PC-9 (cell line): Measurements from ENCODE around the gene FABP1. TPM values are rescaled to one million over a fixed set of nuclear protein-coding genes. Genes with fewer than 3 reads are reported as not detected.

Source experiments
- BruUV-seq: library from RNA; stranded (reverse); fragments of 400-500 nt; replicated peaks from 2 replicates; lab custom pipeline; 2021; lab: Mats Ljungman, UMichigan
- CTCF ChIA-PET: fragments of 300-600 bp; sonication (Branson Sonifier 250); formaldehyde crosslinking; loops from one replicate; lab custom pipeline; 2022; ENCODE audit warnings: antibody characterized with exemption; lab: Charles Lee
- POLR2A ChIA-PET: fragments of 300-600 bp; sonication (Branson Sonifier 250); formaldehyde crosslinking; loops from one replicate; lab custom pipeline; 2022; ENCODE audit warnings: antibody characterized with exemption; ENCODE audit not compliant: unreplicated experiment; lab: Charles Lee
- DNase-seq, 2 experiments: peaks; one replicate each; pipeline versions ENCODE4 v3.0.0 to v3.0.0-alpha.2; 2015 to 2022; ENCODE audit warnings: mixed read lengths in 1 of 2
- H2AFZ ChIP-seq: fragments of 200-600 bp; sonication (generic); 2 replicates; pipeline ENCODE4 v1.8.1; 2017; ENCODE audit warnings: antibody characterized with exemption
- H3F3A ChIP-seq: fragments of 200-600 bp; sonication (generic); 2 replicates; pipeline ENCODE4 v1.8.1; 2017; ENCODE audit warnings: antibody characterized with exemption, mild to moderate bottlenecking, low read depth; ENCODE audit not compliant: insufficient read depth
- H3K27ac ChIP-seq: fragments of 200-600 bp; sonication (generic); 2 replicates; pipeline ENCODE4 v1.6.1; 2016; ENCODE audit warnings: mixed run types
- H3K27me3 ChIP-seq: fragments of 200-600 bp; sonication (generic); 2 replicates; pipeline ENCODE4 v1.6.1; 2016; ENCODE audit warnings: low read depth, mixed run types; ENCODE audit not compliant: insufficient read depth
- H3K36me3 ChIP-seq: fragments of 200-600 bp; sonication (generic); 2 replicates; pipeline ENCODE4 v1.6.1; 2016; ENCODE audit warnings: low read depth, mixed run types
- H3K4me1 ChIP-seq: fragments of 200-600 bp; sonication (generic); replicated peaks from 2 replicates; pipeline ENCODE4 v1.6.1; 2016; ENCODE audit warnings: mixed run types; ENCODE audit not compliant: insufficient read depth
- H3K4me2 ChIP-seq: fragments of 200-600 bp; sonication (generic); 2 replicates; pipeline ENCODE4 v1.6.1; 2017; ENCODE audit warnings: mixed run types
- H3K4me3 ChIP-seq: fragments of 200-600 bp; sonication (generic); 2 replicates; pipeline ENCODE4 v1.6.1; 2016; ENCODE audit warnings: mixed run types
- H3K79me2 ChIP-seq: fragments of 200-600 bp; sonication (generic); 2 replicates; pipeline ENCODE4 v1.6.1; 2017; ENCODE audit warnings: low read depth, mixed run types
- H3K9me2 ChIP-seq: fragments of 200-600 bp; sonication (generic); 2 replicates; pipeline ENCODE4 v1.8.1; 2017; ENCODE audit warnings: mild to moderate bottlenecking; ENCODE audit not compliant: insufficient read depth
- H3K9me3 ChIP-seq: fragments of 200-600 bp; sonication (generic); 2 replicates; pipeline ENCODE4 v1.8.1; 2016; ENCODE audit warnings: low read depth; ENCODE audit not compliant: insufficient read depth
- H4K20me1 ChIP-seq: fragments of 200-600 bp; sonication (generic); 2 replicates; pipeline ENCODE4 v1.8.1; 2017; ENCODE audit not compliant: insufficient read depth
- EZH2 ChIP-seq: fragments of 200-600 bp; sonication (generic); IDR thresholded peaks from 2 replicates; pipeline ENCODE4 v1.8.0; 2017; ENCODE audit warnings: antibody characterized with exemption, low read depth
- intact Hi-C: fragments of 100-400 bp; cut with micrococcal nuclease; formaldehyde crosslinking; loops from one replicate; pipeline ENCODE4 v1.10.0; 2022; ENCODE audit not compliant: unreplicated experiment
- total RNA-seq: library from RNA; stranded (reverse); gene quantifications from 2 replicates; pipeline ENCODE4 v1.2.3, GENCODE V29; 2021
- TF ChIP-seq, protein P1 (sequence below): fragments of 200-600 bp; sonication (generic); conservative IDR thresholded peaks from 2 replicates; pipeline ENCODE4 v1.6.1; 2017; ENCODE audit warnings: mixed run types, antibody characterized with exemption, mild to moderate bottlenecking, moderate library complexity

FABP1 gene
- total RNA-seq, 1 experiment from 2014 or later = not detected

DNA sequence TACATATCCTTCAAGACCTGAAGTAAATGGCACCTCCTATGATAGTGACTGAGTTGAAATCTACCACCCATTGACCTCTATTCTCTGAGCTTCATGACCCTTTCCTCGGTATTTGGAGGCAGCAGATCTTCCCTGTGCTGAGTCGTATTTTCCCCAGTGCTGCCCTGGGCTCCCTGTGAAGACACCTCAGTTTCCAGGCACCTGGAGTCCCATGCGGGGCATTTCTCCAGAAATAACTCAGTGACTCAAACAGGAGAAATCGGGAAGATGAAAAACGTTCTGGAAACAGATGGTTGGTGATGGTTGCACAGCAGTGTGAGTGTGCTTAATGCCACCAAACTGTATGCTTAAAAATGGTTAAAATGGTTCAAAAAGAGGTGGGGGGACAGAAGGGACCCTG is 42.3 kb downstream of the FABP1 start:
- H3K27me3 ChIP-seq = no peaks in the 10 kb centered on the region
- BruUV-seq = no TSS peak
- H3K4me3 ChIP-seq = no peak overlapping the region
- POLR2A ChIA-PET = no interaction called here
- no peak overlapping the region for H2AFZ ChIP-seq
- TF ChIP-seq, protein P1, sequence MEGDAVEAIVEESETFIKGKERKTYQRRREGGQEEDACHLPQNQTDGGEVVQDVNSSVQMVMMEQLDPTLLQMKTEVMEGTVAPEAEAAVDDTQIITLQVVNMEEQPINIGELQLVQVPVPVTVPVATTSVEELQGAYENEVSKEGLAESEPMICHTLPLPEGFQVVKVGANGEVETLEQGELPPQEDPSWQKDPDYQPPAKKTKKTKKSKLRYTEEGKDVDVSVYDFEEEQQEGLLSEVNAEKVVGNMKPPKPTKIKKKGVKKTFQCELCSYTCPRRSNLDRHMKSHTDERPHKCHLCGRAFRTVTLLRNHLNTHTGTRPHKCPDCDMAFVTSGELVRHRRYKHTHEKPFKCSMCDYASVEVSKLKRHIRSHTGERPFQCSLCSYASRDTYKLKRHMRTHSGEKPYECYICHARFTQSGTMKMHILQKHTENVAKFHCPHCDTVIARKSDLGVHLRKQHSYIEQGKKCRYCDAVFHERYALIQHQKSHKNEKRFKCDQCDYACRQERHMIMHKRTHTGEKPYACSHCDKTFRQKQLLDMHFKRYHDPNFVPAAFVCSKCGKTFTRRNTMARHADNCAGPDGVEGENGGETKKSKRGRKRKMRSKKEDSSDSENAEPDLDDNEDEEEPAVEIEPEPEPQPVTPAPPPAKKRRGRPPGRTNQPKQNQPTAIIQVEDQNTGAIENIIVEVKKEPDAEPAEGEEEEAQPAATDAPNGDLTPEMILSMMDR = no peak
- no peak for TF ChIP-seq EZH2
- H3K79me2 ChIP-seq = no peaks in the 10 kb centered on the region
- H3K9me2 ChIP-seq = peaks cover 4% of the 10 kb centered on the region; the same call in 1 of the 2 replicates
- intact Hi-C loops = no loop called here
- H3K4me2 ChIP-seq = no peak overlapping the region
- no peak overlapping the region for H3K27ac ChIP-seq
- no peaks in the 10 kb centered on the region for H3K9me3 ChIP-seq
- CTCF ChIA-PET = no interaction called here
- H3F3A ChIP-seq = no peaks in the 10 kb centered on the region
- DNase-seq = no peak
- H3K4me1 ChIP-seq = no peaks in the 10 kb centered on the region
- no peaks in the 10 kb centered on the region for H4K20me1 ChIP-seq
- no peaks in the 10 kb centered on the region for H3K36me3 ChIP-seq

DNA sequence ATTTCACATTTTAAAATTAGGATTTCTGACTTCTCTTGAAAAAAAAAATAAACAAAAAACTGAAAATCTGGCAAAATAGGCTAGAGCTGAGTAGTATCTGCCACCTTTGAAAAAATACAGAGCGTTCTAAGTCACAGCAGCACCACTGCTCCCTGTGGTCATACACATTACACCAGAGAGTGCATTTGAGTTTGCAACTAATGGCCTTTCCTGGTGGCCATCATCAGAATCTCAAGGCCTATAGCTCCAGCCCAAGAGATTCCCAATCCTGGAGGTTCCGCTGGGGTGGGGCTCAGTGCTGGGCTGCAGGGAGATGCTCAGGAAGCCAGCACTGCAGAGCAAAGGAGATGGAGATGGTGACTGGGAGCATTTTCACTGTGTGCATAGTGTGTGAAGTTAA is 42.8 kb downstream of the FABP1 start:
- no peaks in the 10 kb centered on the region for H3K79me2 ChIP-seq
- intact Hi-C loops = no loop called here
- BruUV-seq = no TSS peak
- H3F3A ChIP-seq = no peaks in the 10 kb centered on the region
- TF ChIP-seq, protein P1 = no peak
- no peak for TF ChIP-seq EZH2
- no peaks in the 10 kb centered on the region for H4K20me1 ChIP-seq
- no peaks in the 10 kb centered on the region for H3K27me3 ChIP-seq
- H2AFZ ChIP-seq = no peak overlapping the region
- H3K4me3 ChIP-seq = no peak overlapping the region
- H3K9me2 ChIP-seq = peaks cover 4% of the 10 kb centered on the region; the same call in 1 of the 2 replicates
- no peaks in the 10 kb centered on the region for H3K36me3 ChIP-seq
- POLR2A ChIA-PET = no interaction called here
- H3K4me1 ChIP-seq = no peaks in the 10 kb centered on the region
- no peak for DNase-seq
- no peak overlapping the region for H3K4me2 ChIP-seq
- CTCF ChIA-PET = no interaction called here
- no peak overlapping the region for H3K27ac ChIP-seq
- H3K9me3 ChIP-seq = no peaks in the 10 kb centered on the region

DNA sequence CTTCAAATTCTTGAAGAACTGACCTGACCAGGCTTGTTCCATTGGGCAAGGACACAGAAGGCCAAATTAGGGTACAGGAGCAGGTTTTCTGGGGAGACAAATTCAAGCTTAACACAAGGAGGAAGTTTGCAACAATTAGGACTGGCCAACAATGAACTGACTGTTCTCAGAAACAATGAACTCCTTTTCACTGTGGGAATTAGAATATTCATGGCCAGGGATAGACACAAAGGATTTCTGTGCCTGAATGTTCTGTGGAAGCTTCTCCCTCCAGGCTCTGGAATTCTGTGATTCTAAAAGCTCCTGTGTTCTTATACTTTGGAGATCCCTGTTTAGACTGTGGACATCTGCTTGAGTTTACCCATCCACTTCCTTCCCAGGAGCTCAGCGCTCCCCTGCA is 45.1 kb downstream of the FABP1 start:
- BruUV-seq = no TSS peak
- intact Hi-C loops = no loop called here
- Histone ChIP-seq H3K9me3 (no peaks in the 10 kb centered on the region), H3K27me3 (no peaks in the 10 kb centered on the region), H3K27ac (no peak overlapping the region), H3K4me1 (no peaks in the 10 kb centered on the region), H3K9me2 (no peaks in the 10 kb centered on the region), H3K4me3 (no peak overlapping the region), H4K20me1 (no peaks in the 10 kb centered on the region), H3F3A (no peaks in the 10 kb centered on the region), H2AFZ (no peak overlapping the region), H3K4me2 (no peak overlapping the region), H3K36me3 (no peaks in the 10 kb centered on the region), H3K79me2 (no peaks in the 10 kb centered on the region)
- TF ChIP-seq, protein P1 = no peak
- TF ChIP-seq EZH2 = no peak
- POLR2A ChIA-PET = no interaction called here
- CTCF ChIA-PET = no interaction called here
- DNase-seq = no peak
